ENCODE results near the gene GADD45A. TPM values are rescaled to one million over a fixed set of nuclear protein-coding genes. Genes with fewer than 3 reads are reported as not detected.
A peak's percentile ranks its signal among the peaks of the same experiment; 100 is the strongest.

The GADD45A gene
- total and polyA plus RNA-seq, 9 of the 15 experiments (the other 6 are each of a cell fraction or from before 2014, with no cell fraction given) = 21.3 to 156 (median 62.1) TPM

- in situ Hi-C loops (cut with MboI) (no loop called here), intact Hi-C loops (cut with micrococcal nuclease) (no loop called here)
- TF ChIP-seq THAP12 (CRISPR knock-in tag; IDR thresholded peaks at IDR 0.05) = no peak
- TF ChIP-seq HBP1 (CRISPR knock-in tag; IDR thresholded peaks at IDR 0.05) = no peak
- no peak for TF ChIP-seq HINFP (tag; conservative IDR thresholded peaks at IDR 0.05; ENCODE audit: low read depth)
- H3K27me3 ChIP-seq (ENCODE audit: control insufficient read depth in 2 of 2, insufficient read depth in 2 of 2, low read length in 2 of 2) = no peaks in the 10 kb centered on the region
- no peaks in the 10 kb centered on the region for H3K79me2 ChIP-seq (ENCODE audit: control insufficient read depth, insufficient read depth, low read length)
- FAIRE-seq (no peak), DNase-seq (ENCODE audit: extremely low read depth in 1 of 4, low spot score in 3 of 4) (no peak), ATAC-seq (no peak)
- no peak overlapping the region for H3K27ac ChIP-seq (ENCODE audit: extremely low read depth, low read depth, low read length)
- no peak overlapping the region for H3K9ac ChIP-seq (ENCODE audit: insufficient read depth in 1 of 2, low read depth in 2 of 2, low read length in 2 of 2)
- no TSS peak for BruUV-seq (replicated peaks)
- H3K9me1 ChIP-seq (ENCODE audit: control insufficient read depth, insufficient read depth, low read length) = no peaks in the 10 kb centered on the region
- peaks cover 0 to 2% of the 10 kb centered on the region in 2 experiments; a peak in 3 of 5 replicates for H3K4me1 ChIP-seq (replicated peaks in 1 of 2; ENCODE audit: control insufficient read depth in 2 of 2, insufficient read depth in 2 of 2, low read length in 2 of 2)
- no peaks in the 10 kb centered on the region for H3K36me3 ChIP-seq (ENCODE audit: control insufficient read depth, insufficient read depth, low read length)
- H3K4me3 ChIP-seq = no peak overlapping the region
- ChIA-PET CTCF (ENCODE audit: low intra/inter-chr PET ratio) (no interaction called here), POLR2A (interaction anchor here (0.8 to 2.5 kb wide), 5 partner anchors 10 to 69 kb away, joined by 3 to 7 read pairs (median 3); partner anchors contain the start of gene GADD45A)
- WGBS (ENCODE audit: insufficient coverage, low coverage, missing lambda C conversion rate) = 76% methylated on average over 5 of the region's 6 CpGs
- H3K4me2 ChIP-seq (ENCODE audit: insufficient read depth, low read length) = no peak overlapping the region
- peak overlapping the region; percentile 0; the same call in 1 of the 2 replicates for H2AFZ ChIP-seq (ENCODE audit: low read depth, low read length)
- no peaks in the 10 kb centered on the region for H4K20me1 ChIP-seq (replicated peaks; ENCODE audit: control insufficient read depth, insufficient read depth, low read length)
- no peaks in the 10 kb centered on the region for H3K9me3 ChIP-seq (replicated peaks; ENCODE audit: control insufficient read depth, insufficient read depth, low read depth, low read length)
Observed at GRCh38 chr1:67639361-67639760, 45.6 kb upstream of the GADD45A start.
